ENCODE results near the gene GMNC.
"Not testable (repeated sequence)": the region's sequence is repeated elsewhere in the genome, so short reads cannot be mapped to it uniquely, and the experiment has no call there.

Gene GMNC

GRCh38 chr3:190862209-190863118, at the start of gene GMNC:
TSS of gene GMNC (minus strand) at chr3:190862694. CDS start at chr3:190862615, 79 bp downstream.
- DNase-seq, result peak; percentile 57

GRCh38 chr3:190911382-190911781, 48.9 kb upstream of the GMNC start:
- no peak for DNase-seq

GRCh38 chr3:190909908-190910307, 47.4 kb upstream of the GMNC start:
- no peak for DNase-seq

GRCh38 chr3:190903156-190903555, 40.7 kb upstream of the GMNC start:
- DNase-seq, result no peak

GRCh38 chr3:190902292-190902691, 39.8 kb upstream of the GMNC start:
- DNase-seq, result no peak

GRCh38 chr3:190892395-190892902, 30.0 kb upstream of the GMNC start:
- no peak for DNase-seq

GRCh38 chr3:190886945-190887344, 24.5 kb upstream of the GMNC start:
- DNase-seq, result no peak

- peak; percentile 56 for DNase-seq
Observed at GRCh38 chr3:190883973-190884832, 21.7 kb upstream of the GMNC start.

- DNase-seq, result no peak
Observed at GRCh38 chr3:190883141-190883540, 20.6 kb upstream of the GMNC start.

GRCh38 chr3:190877925-190878324, 15.4 kb upstream of the GMNC start:
- no peak for DNase-seq

GRCh38 chr3:190876433-190876832, 13.9 kb upstream of the GMNC start:
- not testable (repeated sequence) for DNase-seq

- not testable (repeated sequence) for DNase-seq
Observed at GRCh38 chr3:190875061-190875460, 12.6 kb upstream of the GMNC start.

- no peak for DNase-seq
Observed at GRCh38 chr3:190870127-190870526, 7.6 kb upstream of the GMNC start.

- DNase-seq, result no peak
Observed at GRCh38 chr3:190867071-190867470, 4.6 kb upstream of the GMNC start.

GRCh38 chr3:190865828-190866227, 3.3 kb upstream of the GMNC start:
- DNase-seq, result no peak

GRCh38 chr3:190865419-190865818, 2.9 kb upstream of the GMNC start:
- DNase-seq, result no peak

- no peak for DNase-seq
Observed at GRCh38 chr3:190864002-190864401, 1.5 kb upstream of the GMNC start.

- no peak for DNase-seq
Observed at GRCh38 chr3:190863119-190863465, 598 bp upstream of the GMNC start.

- no peak for DNase-seq
Observed at GRCh38 chr3:190860521-190860920, 2.0 kb downstream of the GMNC start.

GRCh38 chr3:190855151-190855550, 7.3 kb downstream of the GMNC start:
- no peak for DNase-seq

GRCh38 chr3:190854062-190854461, 8.4 kb downstream of the GMNC start:
- no peak for DNase-seq

GRCh38 chr3:190853464-190853863, 9.0 kb downstream of the GMNC start:
- DNase-seq, result no peak

GRCh38 chr3:190849607-190850006, 12.9 kb downstream of the GMNC start:
- DNase-seq, result no peak

GRCh38 chr3:190848870-190849269, 13.6 kb downstream of the GMNC start:
- peak; percentile 17 for DNase-seq
